A673 (cell line): Measurements from ENCODE around the gene PLCB2. TPM values are rescaled to one million over a fixed set of nuclear protein-coding genes. Genes with fewer than 3 reads are reported as not detected.
A peak's percentile ranks its signal among the peaks of the same experiment; 100 is the strongest.

Experiments used
- BruUV-seq: library from RNA; stranded (reverse); fragments of 400-500 nt; replicated peaks from 2 replicates; lab custom pipeline; 2021; lab: Mats Ljungman, UMichigan
- CTCF ChIA-PET: fragments of 300-600 bp; sonication (Branson Sonifier 250); formaldehyde crosslinking; loops from one replicate; lab custom pipeline; 2022; ENCODE audit warnings: antibody characterized with exemption; lab: Charles Lee
- POLR2A ChIA-PET: fragments of 300-600 bp; sonication (Branson Sonifier 250); formaldehyde crosslinking; loops from one replicate; lab custom pipeline; 2022; ENCODE audit warnings: antibody characterized with exemption; ENCODE audit not compliant: low non-redundant PET; lab: Charles Lee
- DNase-seq: peaks from one replicate; pipeline ENCODE4 v3.0.0-alpha.2; 2015; ENCODE audit warnings: low spot score
- H3K27ac ChIP-seq: fragments of 200-600 bp; sonication (generic); 2 replicates; pipeline ENCODE4 v1.5.1; 2016; ENCODE audit warnings: mixed run types, low read depth, mild to moderate bottlenecking, mixed read lengths, antibody characterized with exemption, low read length; ENCODE audit not compliant: poor library complexity, severe bottlenecking
- H3K27me3 ChIP-seq: fragments of 200-600 bp; sonication (generic); replicated peaks from 2 replicates; pipeline ENCODE4 v1.6.1; 2017; ENCODE audit warnings: mixed run types, low read depth, mild to moderate bottlenecking, mixed read lengths, antibody characterized with exemption, low read length; ENCODE audit not compliant: insufficient read depth, poor library complexity
- H3K36me3 ChIP-seq: fragments of 200-600 bp; sonication (generic); 2 replicates; pipeline ENCODE4 v1.6.1; 2016; ENCODE audit warnings: mixed run types, mild to moderate bottlenecking, mixed read lengths, antibody characterized with exemption, low read length; ENCODE audit not compliant: insufficient read depth, poor library complexity, severe bottlenecking
- H3K4me1 ChIP-seq: fragments of 200-600 bp; sonication (generic); 2 replicates; pipeline ENCODE4 v1.6.1; 2017; ENCODE audit warnings: mixed run types, mild to moderate bottlenecking, mixed read lengths, antibody characterized with exemption, low read length; ENCODE audit not compliant: insufficient read depth, poor library complexity, severe bottlenecking
- H3K4me3 ChIP-seq: fragments of 200-600 bp; sonication (generic); 2 replicates; pipeline ENCODE4 v1.5.1; 2016; ENCODE audit warnings: low read depth, mixed run types, mild to moderate bottlenecking, mixed read lengths, low read length; ENCODE audit not compliant: poor library complexity, severe bottlenecking
- H3K9me3 ChIP-seq: fragments of 200-600 bp; sonication (generic); 2 replicates; pipeline ENCODE4 v1.6.1; 2016; ENCODE audit warnings: mixed run types, low read depth, mild to moderate bottlenecking, mixed read lengths, antibody characterized with exemption, low read length; ENCODE audit not compliant: poor library complexity, severe bottlenecking
- CTCF ChIP-seq: fragments of 300-800, 200-600 bp; sonication (generic); conservative IDR thresholded peaks from 2 replicates; pipeline ENCODE4 v1.5.1; 2017; ENCODE audit warnings: low read depth, mild to moderate bottlenecking, antibody characterized with exemption, low read length, moderate library complexity, mixed read lengths
- EZH2 ChIP-seq: fragments of 200-600 bp; sonication (generic); IDR thresholded peaks from 2 replicates; pipeline ENCODE4 v1.6.1; 2017; ENCODE audit warnings: borderline replicate concordance, low read depth, mild to moderate bottlenecking, mixed read lengths, antibody characterized with exemption, low read length; ENCODE audit not compliant: poor library complexity, severe bottlenecking
- intact Hi-C: fragments of 100-400 bp; cut with micrococcal nuclease; formaldehyde crosslinking; loops from one replicate; pipeline ENCODE4 v1.10.0; 2022; ENCODE audit not compliant: unreplicated experiment
- total RNA-seq: library from RNA; stranded (reverse); gene quantifications from 2 replicates; pipeline ENCODE4 v1.2.3, GENCODE V29; 2021

PLCB2 gene
- total RNA-seq, 1 experiment from 2014 or later: 5.6 TPM

DNA sequence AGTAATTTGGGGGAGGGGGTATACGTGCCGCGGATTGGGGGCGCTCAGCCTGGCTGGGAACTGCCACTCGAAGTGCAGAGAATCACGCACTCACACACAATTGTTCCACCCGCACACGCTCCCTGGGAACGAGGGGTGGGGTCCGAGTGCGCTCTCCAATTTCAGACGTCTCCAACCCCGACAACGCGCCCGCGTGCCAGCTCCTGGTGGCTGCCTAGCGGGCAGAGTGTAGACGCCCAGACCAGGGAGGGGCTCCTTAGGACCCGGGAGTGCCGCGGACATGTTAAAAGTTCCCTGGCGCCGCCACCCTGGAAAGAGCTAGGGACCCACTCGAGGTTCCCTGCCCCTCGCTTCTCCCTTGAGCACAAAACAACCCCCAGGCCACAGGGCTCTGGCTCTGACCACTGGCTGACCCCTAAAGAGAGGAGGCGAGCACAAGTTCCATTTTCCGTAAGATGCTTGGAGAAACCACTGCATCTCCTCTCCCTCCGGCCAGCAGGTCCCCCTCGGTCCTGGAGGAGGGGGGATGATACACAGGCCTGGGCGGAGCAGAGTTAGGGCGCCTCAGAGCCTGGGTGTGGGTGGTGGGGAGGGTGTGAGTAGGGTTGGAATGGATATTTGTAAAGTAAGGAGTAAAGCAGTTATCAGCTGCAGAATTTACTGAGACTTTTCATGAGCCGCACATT is 24.0 kb downstream of the PLCB2 start:
- POLR2A ChIA-PET: no interaction called here
- Histone ChIP-seq H3K9me3 (no peaks in the 10 kb centered on the region), H3K4me3 (peak overlapping the region; percentile 63), H3K27me3 (no peaks in the 10 kb centered on the region), H3K27ac (no peak overlapping the region), H3K36me3 (no peaks in the 10 kb centered on the region), H3K4me1 (peaks cover 50% of the 10 kb centered on the region)
- intact Hi-C loops: no loop called here
- CTCF ChIA-PET: interaction anchor here (0.8 kb wide), 1 partner anchor 11 kb away, joined by 3 read pairs; no protein-coding TSS in a partner anchor
- peak; percentile 35 for DNase-seq
- no TSS peak for BruUV-seq
- TF ChIP-seq EZH2: no peak
- TF ChIP-seq CTCF: no peak

DNA sequence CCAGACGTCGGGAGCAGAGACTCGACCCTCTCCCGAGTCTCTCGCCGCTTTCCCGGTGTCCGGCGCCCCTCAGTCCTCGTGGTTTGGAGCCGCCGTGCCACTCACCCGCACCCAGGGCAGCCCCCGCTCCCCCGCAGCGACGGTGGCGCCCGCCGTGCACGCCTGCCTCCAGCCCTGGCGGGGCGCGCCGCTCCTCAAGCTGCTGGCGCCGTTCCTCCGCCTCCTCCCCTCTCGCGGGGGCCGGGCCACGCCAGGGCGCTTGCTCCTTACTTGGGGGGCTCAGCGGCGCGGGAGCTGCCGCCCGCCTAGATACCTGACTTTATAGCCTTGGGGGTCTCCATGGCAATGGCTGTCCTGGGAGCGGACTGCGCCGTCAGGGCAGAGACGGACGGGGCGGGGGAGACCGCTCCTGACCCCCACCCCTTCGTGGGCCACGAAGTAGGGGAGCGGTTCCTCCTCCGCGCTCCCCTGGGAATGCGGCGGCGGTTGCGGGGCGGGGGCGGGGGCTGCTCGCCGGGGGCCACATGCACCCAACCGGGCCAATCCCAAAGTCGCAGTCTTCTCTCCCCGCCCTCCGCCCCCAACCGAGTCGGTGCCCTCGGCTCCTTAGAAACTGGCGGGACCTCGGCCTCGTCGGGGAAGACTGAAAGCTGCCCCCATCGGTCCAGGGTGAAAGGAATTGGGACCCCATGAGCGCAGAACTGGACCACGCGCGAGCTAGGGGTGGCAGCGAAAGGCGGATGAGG is 24.7 kb downstream of the PLCB2 start, which contains the start of gene ANKRD63:
TSS of gene ANKRD63 (minus strand) at position 196 of the 746 bp plus-strand sequence. CDS start 478 bp downstream, outside the sequence.
- CTCF ChIA-PET: interaction anchor here (0.6 to 0.8 kb wide), 3 partner anchors 10 to 205 kb away, joined by 3 to 7 read pairs (median 3); partner anchors contain the start of gene CCDC9B
- TF ChIP-seq EZH2 (no peak), CTCF (no peak)
- peak within 1 kb of the TSS; percentile 59 for H3K27ac ChIP-seq
- peaks cover 55% of the 10 kb centered on the region for H3K4me1 ChIP-seq
- peak within 1 kb of the TSS; percentile 63 for H3K4me3 ChIP-seq
- H3K27me3 ChIP-seq: no peaks in the 10 kb centered on the region
- H3K9me3 ChIP-seq: no peaks in the 10 kb centered on the region
- H3K36me3 ChIP-seq: no peaks in the 10 kb centered on the region
- peak; percentile 68 for DNase-seq
- intact Hi-C loops: no loop called here
- POLR2A ChIA-PET: no interaction called here
- no TSS peak for BruUV-seq

- no TSS peak for BruUV-seq
- Histone ChIP-seq H3K27me3 (no peaks in the 10 kb centered on the region), H3K9me3 (no peaks in the 10 kb centered on the region), H3K4me1 (peaks cover 62% of the 10 kb centered on the region), H3K4me3 (peak overlapping the region; percentile 63), H3K27ac (peak overlapping the region; percentile 59), H3K36me3 (no peaks in the 10 kb centered on the region)
- peak; percentile 52 for DNase-seq
- ChIA-PET CTCF (interaction anchor here (0.6 kb wide), 1 partner anchor 204 kb away, joined by 3 read pairs; no protein-coding TSS in a partner anchor), POLR2A (no interaction called here)
- intact Hi-C loops: no loop called here
- TF ChIP-seq EZH2 (no peak), CTCF (peak; percentile 57)
These were observed 25.4 kb downstream of the PLCB2 start for GRCh38 chr15:40282147-40282868.
